ENCODE data around the gene ZMAT5.

Gene ZMAT5

DNA sequence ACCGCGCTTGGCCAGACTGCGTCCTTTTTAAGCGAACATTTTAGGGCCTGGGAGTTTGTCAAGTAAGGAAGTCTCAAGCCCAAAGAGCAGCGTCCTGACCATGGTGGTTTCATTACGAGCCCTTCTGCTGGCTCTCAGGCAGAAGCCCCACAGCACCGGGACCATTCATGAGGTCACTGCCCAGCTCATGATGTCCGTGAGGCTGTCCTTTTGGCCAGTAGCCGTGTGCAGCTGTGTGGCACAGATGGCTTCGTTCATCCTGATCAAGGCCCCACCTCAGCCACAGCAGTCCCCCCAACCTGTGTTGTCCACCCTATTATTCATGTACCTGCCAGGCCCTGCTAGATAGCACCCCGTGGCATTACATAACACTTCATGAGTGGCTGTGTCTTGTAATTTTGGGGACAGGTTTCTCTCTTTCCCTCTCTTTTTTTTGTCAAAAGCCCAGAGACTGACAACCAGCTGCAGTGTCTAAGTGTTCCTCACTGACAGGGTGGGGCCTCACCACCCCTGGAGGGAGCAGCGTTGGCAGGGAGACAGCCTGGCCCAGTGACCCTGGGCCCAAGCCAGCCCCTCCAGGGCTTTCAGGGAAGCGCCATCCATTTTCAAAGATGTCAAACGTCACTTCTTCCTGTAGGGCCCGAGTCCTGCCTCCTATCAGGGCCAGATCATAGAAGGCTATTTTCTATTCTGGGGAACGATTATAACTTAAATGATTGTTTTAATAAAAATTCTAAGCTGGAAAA is 68.8 kb downstream of the ZMAT5 start:
- TF ChIP-seq, protein P1, sequence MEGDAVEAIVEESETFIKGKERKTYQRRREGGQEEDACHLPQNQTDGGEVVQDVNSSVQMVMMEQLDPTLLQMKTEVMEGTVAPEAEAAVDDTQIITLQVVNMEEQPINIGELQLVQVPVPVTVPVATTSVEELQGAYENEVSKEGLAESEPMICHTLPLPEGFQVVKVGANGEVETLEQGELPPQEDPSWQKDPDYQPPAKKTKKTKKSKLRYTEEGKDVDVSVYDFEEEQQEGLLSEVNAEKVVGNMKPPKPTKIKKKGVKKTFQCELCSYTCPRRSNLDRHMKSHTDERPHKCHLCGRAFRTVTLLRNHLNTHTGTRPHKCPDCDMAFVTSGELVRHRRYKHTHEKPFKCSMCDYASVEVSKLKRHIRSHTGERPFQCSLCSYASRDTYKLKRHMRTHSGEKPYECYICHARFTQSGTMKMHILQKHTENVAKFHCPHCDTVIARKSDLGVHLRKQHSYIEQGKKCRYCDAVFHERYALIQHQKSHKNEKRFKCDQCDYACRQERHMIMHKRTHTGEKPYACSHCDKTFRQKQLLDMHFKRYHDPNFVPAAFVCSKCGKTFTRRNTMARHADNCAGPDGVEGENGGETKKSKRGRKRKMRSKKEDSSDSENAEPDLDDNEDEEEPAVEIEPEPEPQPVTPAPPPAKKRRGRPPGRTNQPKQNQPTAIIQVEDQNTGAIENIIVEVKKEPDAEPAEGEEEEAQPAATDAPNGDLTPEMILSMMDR (IDR thresholded peaks at IDR 0.05), result no peak
- no peak for DNase-seq (ENCODE audit: low spot score)
- Histone ChIP-seq H3K27ac (no peak overlapping the region), H3K4me3 (no peak overlapping the region)

DNA sequence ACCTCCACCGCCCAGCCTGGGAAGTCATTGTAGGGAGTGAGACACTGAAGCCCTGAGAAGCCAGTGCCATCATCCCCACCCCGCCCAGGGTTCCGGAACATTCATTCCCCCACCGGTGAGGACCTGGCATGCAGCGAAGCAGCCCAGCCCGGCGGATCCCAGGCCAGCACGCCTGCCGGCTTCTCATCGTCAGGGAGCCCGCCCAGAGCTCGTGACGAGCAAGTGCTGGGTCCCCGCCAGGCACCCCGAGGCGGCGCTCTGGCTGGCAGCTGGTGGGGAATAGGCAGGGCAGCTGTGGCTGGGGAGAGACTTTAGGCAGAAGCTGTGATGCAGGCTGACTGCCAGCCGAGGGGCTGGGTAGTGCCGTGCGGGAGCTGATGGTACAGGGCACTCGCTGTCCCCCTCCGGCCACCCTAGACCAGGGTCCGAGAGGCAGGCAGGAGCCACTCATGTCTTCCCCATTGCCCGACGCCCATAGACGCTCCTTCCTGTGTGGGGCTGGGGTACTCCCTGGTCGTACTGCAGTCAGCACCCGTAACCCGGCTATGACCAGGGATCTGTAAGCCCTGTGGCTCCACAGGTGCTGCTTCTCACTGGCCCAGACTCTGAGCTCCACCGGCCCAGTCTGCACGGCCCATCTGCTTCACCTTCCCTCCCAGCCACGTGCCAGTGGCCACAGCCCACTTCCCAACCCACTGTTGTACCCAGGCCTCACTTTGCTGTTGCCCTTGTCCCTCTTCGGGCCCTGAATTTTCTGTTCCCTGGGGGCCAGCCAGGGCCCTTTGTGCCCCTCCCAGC is 71.5 kb downstream of the ZMAT5 start:
- no peak overlapping the region for H3K27ac ChIP-seq
- no peak for DNase-seq (ENCODE audit: low spot score)
- H3K4me3 ChIP-seq, result no peak overlapping the region
- TF ChIP-seq, protein P1 (IDR thresholded peaks at IDR 0.05), result no peak

DNA sequence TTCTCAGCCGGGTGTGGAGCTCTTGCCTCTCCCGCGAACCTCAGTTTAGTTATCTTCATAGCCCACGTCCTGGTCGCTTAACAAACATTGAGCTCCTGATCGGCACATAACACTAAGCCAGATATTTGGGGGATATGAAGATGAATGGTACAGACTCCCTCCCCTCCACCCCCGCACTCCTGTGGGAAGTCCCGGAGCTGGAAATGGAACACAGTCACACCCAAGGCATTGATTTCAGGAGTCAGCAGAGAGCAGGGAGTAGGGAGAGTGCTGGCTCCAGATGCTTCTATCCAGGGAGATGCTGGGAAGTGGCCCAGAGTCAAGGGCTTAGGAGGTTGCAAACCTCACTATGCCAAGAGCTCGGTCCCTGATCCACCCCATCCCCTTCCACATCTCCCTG is 73.1 kb downstream of the ZMAT5 start:
- no peak for DNase-seq (ENCODE audit: low spot score)
- Histone ChIP-seq H3K4me3 (no peak overlapping the region), H3K27ac (no peak overlapping the region)
- TF ChIP-seq, protein P1 (IDR thresholded peaks at IDR 0.05), result no peak

DNA sequence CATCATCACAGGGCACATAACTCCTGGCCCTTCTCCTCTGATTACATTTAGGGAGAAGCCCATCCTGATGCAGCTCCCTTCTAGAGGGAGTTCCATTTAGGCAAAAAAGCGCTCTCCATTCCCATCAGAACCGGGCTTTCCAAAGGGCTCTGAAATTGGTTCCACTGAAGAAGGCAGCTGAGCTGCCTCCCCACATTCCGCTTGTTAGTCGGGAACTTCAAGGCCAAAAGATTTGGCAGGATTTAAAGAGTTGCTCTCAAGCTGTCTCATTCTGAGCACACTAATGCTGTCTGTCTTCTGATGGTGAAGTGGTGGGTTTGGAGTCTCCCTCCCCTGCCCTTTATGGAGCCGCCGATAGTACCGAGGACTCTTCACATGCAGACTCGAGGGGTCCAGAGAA is 73.6 kb downstream of the ZMAT5 start:
- no peak for DNase-seq (ENCODE audit: low spot score)
- TF ChIP-seq, protein P1 (IDR thresholded peaks at IDR 0.05), result no peak
- no peak overlapping the region for H3K4me3 ChIP-seq
- H3K27ac ChIP-seq, result no peak overlapping the region

DNA sequence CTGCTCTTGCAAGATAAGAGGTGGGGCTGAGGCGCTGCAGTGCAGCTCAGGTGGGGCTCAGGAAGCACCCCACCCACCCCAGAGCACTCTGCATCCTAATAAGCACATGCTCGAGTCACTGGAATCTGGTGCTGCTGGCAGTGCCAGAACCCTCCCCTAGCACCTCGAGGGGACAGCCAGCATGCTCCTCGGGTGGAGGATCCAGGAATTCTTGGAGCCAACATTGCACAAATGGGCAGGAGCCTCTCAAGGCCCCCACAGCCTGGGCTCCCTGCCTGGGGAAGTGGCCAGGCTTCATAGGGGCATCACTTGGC is 74.5 kb downstream of the ZMAT5 start:
- Histone ChIP-seq H3K4me3 (no peak overlapping the region), H3K27ac (no peak overlapping the region)
- no peak for DNase-seq (ENCODE audit: low spot score)
- TF ChIP-seq, protein P1 (IDR thresholded peaks at IDR 0.05), result no peak

DNA sequence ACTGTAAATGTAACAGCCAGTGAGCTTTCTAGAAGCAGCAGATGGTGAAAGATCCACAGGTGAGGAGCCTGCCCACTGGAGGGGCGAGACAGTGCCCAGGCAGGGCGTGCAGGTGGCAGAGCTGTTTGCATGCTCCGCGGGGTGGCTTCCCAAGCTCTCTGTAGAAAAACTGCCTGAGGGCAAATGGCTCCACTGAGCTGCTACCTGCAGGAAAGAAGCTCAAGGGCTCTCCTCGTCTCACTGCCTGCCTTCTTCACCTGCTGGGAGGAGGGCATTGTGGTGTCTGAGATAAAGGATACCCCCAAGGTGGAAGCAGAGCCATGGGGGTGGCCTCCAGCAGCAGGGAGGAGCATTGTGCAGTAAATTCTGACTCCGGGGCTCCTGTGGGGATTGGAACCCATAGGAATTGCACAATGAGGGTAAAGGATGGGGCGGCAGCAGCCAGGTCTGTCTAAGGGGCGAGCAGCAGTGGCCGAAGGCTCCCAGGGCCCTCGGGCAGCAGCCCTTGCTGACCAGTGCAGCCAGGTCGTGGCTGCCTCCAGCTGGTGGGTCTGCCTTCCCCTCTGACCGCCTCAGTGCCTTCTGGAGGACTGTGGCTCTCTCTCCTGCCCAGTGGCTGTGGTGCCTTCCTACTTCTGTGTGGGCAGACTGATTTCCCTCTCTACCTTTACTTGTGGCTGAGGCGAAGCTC is 75.0 kb downstream of the ZMAT5 start:
- no peak overlapping the region for H3K27ac ChIP-seq
- no peak for DNase-seq (ENCODE audit: low spot score)

More for the DNA sequence above, 75.0 kb downstream of the ZMAT5 start:
- TF ChIP-seq, protein P1 (IDR thresholded peaks at IDR 0.05), result no peak
- H3K4me3 ChIP-seq, result no peak overlapping the region
